NCI-H128 (cell line): ENCODE data around the gene CPXM1.
"Not testable (repeated sequence)": the region's sequence is repeated elsewhere in the genome, so short reads cannot be mapped to it uniquely, and the experiment has no call there.

Experiments used
- DNase-seq: peaks from one replicate; lab custom pipeline; 2025; ENCODE audit not compliant: unreplicated experiment; lab: John Stamatoyannopoulos, UW

Gene CPXM1

GRCh38 chr20:2800521-2801285, at the start of gene CPXM1:
CPXM1 (minus strand) TSS chr20:2800627; CDS start chr20:2800572, 55 bp downstream.
- no peak for DNase-seq

GRCh38 chr20:2849529-2849928, 49.1 kb upstream of the CPXM1 start:
- DNase-seq = no peak

GRCh38 chr20:2847802-2848201, 47.4 kb upstream of the CPXM1 start:
- no peak for DNase-seq

DNA sequence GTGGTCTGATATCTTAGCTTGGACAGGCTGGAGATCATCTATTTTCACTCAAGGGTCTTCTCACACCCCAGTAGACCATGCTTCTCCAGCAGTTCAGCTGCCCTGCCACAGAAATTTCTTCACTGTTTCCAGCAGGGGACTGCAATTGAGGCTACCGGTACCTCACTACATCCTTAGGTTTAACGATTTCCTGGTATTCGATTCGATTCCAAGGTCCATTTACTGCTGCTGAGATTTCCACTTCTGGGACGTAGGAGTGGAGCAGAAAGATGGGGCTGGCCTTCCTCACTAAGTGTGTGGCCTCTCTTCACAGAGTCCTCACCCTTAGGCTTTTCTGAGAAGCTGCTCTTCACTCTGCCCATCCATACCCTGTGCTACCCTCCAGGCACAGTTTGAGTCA, 46.3 kb upstream of the CPXM1 start:
- DNase-seq = no peak

DNA sequence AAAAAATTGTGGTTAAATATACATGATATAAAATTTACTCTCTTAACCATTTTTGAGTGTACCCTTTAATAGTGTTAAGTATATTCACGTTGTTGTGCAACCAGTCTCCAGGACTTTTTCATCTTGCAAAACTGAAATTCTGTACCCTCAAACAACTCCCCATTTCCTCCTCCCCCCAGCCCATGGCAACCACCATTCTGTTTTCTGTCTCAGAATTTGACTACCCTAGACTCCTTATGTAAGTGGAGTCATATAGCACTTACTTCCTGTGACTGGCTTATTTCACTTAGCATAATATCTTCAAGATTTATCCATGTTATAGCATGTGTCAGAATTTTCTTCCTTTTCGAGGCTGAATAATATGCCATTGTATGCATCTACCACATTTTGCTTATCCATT, 45.2 kb upstream of the CPXM1 start:
- no peak for DNase-seq

DNA sequence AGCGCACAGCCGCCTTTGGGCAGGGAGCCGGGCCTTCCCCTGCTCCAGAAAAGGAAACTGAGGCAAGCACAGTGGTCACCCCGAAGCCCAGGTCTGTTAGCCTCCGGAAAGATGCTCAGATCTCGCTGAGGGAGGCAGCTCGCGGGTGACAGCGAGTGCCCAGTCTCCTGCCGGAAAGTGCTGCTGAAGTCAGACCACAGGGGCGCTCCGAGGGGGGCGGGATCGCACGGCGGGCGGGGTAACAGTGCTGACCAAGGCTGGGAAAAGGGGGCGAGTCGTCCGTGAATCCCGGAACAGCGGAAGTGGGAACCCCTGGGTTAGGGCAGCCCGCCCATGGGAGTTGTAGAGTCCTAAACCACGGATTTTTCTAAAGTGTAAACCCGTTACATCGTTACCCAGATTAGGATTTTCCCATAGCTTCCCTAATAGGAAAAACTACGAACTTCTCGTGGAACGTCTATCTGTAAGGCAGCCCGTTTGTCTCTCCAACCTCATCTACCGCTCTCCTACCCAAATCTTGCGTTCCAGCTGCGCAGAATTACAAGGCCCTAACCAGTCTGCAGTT, 40.6 kb upstream of the CPXM1 start:
- no peak for DNase-seq

- DNase-seq = peak; percentile 58
Observed at GRCh38 chr20:2840138-2840966, 39.9 kb upstream of the CPXM1 start, which contains the start of the genes PCED1A and VPS16. PCED1A (minus strand) TSS chr20:2840655; CDS start chr20:2839912, 743 bp downstream. VPS16 (plus strand) TSS chr20:2840745; CDS start chr20:2840775, 30 bp downstream.

DNA sequence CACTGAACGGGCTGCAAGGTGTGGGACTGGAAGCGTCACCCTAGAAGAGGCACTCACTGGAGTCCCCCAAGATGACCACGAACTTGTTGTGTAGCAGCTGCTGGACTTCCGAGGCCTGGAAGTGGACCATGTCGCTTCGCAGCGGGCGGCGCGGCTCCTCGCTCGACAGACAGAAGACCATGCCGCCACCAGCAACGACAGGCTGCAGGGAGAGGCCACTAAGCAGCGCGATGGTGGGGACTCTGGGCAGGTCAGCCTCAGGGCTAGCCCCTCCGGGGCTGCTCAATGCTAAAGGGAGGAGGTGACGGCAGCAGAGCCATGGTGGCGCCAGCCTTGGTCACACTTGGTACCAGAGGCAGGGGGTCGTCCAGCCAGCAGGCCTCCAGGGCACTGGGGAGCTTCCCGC, 39.3 kb upstream of the CPXM1 start:
- DNase-seq = no peak

DNA sequence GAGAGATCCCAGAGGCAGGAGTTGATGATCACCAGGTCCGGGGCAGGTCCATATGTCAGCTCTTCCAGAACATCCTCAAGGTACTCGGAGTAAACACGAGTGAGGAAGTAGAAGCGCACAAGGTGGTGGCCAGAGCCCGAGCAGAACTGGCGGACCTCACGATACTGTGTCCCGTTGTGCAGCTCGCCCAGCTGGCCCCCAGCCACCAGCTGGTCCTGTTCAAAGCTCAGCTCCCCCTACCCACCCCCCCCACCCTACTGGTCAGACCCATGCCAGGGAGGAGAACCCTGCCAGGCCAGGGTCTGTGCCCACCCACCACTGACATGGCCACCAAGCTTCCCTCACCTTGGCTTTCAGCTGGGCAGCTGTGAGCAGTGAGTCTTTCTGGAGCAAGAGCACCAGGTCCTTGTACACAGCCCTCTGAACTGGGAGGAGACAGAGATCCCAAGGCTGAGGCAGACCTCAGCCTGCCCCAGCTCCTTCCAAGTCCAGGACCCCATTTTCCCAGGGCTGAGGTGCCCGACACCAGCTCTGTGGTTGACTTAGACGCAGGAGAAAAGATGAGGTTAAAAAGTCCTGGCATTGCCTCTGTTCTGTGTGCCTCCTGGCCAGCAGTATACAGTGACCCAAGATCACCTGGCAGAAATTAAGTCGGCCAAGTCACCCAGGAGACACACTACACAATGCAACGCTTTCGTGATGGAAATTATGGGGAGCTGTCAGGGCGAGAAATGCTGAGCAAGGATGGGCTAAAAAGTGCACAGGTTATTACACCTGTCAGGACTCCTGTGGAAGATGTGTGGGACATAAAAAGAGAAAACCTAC, 38.6 kb upstream of the CPXM1 start:
- no peak for DNase-seq

DNA sequence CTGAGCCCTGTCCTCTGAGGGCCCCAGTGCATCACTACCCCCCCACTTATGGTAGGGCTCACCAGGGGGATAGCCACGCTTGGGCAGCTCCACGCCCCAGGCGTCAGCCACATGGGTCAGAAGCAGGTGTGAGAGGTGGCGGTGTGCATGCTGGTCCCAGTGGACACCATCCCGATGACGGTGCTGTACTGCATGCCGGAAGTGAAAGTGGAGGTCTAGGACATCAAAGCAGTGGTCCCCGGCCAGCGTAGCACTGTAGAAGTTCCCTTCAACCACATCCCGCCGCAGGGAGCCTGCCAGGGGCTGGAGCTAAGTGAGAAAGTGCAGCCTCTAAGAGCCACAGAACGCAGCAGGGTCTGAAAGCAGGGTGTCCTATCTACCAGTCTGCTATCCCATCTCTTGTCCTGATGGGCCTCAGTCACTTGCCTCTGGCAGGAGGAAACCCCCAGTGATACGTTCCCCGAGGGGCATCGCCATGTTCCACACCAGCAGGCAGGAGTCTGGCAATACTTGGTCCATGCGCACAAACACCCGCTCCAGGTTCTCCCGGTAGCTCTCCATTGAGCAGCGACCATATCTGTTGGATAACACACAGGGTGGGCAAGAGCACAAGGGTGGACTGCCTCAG, 37.9 kb upstream of the CPXM1 start:
- DNase-seq = no peak

GRCh38 chr20:2837221-2837960, 37.0 kb upstream of the CPXM1 start:
- DNase-seq = no peak

DNA sequence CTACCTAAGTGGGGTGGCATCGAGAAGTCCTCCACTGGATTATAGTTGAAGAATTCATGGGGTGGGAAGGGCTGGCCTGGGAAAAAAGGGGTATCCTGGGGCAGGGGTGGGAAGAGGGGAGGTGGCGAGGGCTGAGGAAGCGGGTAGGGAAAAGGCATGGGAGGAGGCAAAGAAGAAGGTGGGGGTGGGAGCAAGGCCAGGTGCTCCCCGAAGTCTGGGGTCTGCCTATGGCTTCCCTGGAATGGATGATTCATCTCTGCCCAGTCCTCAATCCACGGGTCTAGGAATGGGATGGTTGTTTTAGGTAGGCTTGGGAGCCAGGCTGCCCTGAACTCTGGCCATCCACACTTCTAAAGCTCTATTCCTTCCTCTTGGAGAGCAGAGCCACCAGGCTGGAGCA, 35.6 kb upstream of the CPXM1 start:
- no peak for DNase-seq

- DNase-seq = no peak
Observed at GRCh38 chr20:2835331-2835796, 34.9 kb upstream of the CPXM1 start.

DNA sequence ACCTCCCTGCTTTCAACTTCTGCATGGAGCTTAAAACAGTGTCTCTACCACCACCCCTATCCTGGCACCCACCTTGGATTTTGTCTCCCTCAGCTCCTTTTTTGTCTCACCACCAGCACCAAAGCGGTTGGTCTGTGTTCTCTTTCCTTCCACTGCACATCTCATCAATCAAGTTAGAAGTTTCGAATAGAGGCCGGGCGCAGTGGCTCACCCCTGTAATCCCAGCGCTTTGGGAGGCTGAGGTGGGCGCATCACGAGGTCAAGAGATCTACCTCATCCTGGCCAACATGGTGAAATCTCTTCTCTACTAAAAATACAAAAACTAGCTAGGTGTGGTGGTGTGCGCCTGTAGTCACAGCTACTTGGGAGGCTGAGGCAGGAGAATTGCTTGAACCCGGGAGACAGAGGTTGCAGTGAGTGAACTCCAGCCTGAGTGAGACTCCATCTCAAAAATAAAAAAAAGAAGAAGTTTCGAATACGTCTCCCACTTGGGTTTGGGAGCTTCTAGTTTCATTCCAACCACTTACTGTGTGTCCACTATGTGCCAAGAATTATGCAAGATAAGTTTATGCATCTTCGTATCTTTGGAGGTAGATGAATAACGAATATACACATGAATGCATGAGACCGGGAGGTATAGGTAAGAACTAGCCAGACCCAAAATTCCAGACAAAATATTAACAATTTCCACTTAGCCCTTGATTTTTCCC, 34.1 kb upstream of the CPXM1 start:
- no peak for DNase-seq

- no peak for DNase-seq
Observed at GRCh38 chr20:2833761-2834160, 33.3 kb upstream of the CPXM1 start.

- not testable (repeated sequence) for DNase-seq
Observed at GRCh38 chr20:2831206-2831605, 30.8 kb upstream of the CPXM1 start.

DNA sequence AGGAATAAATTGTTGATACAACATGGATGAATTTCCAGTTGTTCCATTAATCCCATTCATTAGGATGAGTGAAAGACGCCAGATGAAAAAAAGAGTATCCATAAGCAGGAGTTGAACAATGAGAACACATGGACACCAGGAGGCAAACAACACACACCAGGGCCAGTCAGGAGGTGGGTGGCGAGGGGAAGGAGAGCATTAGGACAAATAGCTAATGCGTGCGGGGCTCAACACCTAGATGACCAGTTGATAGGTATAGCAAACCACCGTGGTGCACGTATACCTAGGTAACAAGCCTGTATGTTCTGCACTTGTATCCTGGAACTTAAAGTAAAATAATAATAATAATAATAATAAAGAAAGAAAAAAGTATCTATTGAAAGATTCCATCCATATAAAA, 28.9 kb upstream of the CPXM1 start:
- no peak for DNase-seq

DNA sequence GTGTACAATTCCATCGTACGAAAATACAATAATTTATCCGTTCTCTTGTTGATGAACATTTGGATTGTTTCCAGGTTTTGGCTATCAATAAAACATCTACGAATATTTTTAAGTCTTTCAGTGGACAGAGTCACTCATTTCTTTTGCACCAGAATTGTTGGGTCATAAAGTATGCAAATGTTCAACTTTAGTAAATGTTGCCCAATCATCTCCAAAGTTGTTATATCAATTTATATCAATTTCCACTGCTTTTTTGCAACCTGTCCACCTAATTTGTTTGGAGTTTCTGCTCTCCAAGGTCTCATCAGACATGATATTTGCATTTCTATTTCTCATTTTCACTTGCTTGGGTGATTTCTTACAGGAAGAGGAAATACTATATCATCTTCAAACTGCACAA, 26.2 kb upstream of the CPXM1 start:
- no peak for DNase-seq

GRCh38 chr20:2825761-2826160, 25.3 kb upstream of the CPXM1 start:
- no peak for DNase-seq
